Mesenchymal stem cell (in vitro differentiated cells and primary cell): Measurements from ENCODE around the gene PRPF39.
A peak's percentile ranks its signal among the peaks of the same experiment; 100 is the strongest.

Experiments used
- DNase-seq: peaks from one replicate; pipeline ENCODE4 v3.0.0-alpha.2; 2013
- H2AFZ ChIP-seq: one replicate; pipeline ENCODE4 v1.6.1; 2013; ENCODE audit warnings: low read depth, mild to moderate bottlenecking, control low read depth, inconsistent platforms, low read length, moderate library complexity
- H2AK5ac ChIP-seq: 2 replicates; pipeline ENCODE4 v1.6.1; 2013; ENCODE audit warnings: low read length, moderate library complexity, mild to moderate bottlenecking, inconsistent platforms; ENCODE audit not compliant: severe bottlenecking
- H2BK120ac ChIP-seq: one replicate; pipeline ENCODE4 v1.6.1; 2013; ENCODE audit warnings: low read depth, mild to moderate bottlenecking, inconsistent platforms, low read length, moderate library complexity
- H2BK12ac ChIP-seq, 2 experiments: one replicate each; pipeline ENCODE4 v1.6.1; 2013; ENCODE audit warnings: inconsistent platforms in 2 of 2, low read length in 2 of 2, mild to moderate bottlenecking in 2 of 2, moderate library complexity in 2 of 2, control low read depth in 1 of 2
- H2BK15ac ChIP-seq: one replicate; pipeline ENCODE4 v1.6.1; 2013; ENCODE audit warnings: mild to moderate bottlenecking, low read depth, inconsistent platforms; ENCODE audit not compliant: poor library complexity, severe bottlenecking
- H2BK5ac ChIP-seq: 2 replicates; pipeline ENCODE4 v1.6.1; 2013; ENCODE audit warnings: low read depth, mild to moderate bottlenecking, low read length, control low read depth, inconsistent platforms; ENCODE audit not compliant: poor library complexity, severe bottlenecking
- H3K14ac ChIP-seq, 2 experiments: one replicate each; pipeline ENCODE4 v1.6.1; 2013; ENCODE audit warnings: inconsistent platforms in 2 of 2, low read length in 2 of 2, control low read depth in 1 of 2, mild to moderate bottlenecking in 1 of 2, moderate library complexity in 1 of 2
- H3K18ac ChIP-seq, 2 experiments: one replicate each; pipeline ENCODE4 v1.6.1; 2013; ENCODE audit warnings: inconsistent platforms in 2 of 2, low read length in 2 of 2, control low read depth in 1 of 2, low read depth in 1 of 2, mild to moderate bottlenecking in 1 of 2
- H3K23ac ChIP-seq, 2 experiments: one replicate each; pipeline ENCODE4 v1.6.1; 2013; ENCODE audit warnings: inconsistent platforms in 2 of 2, low read length in 2 of 2, mild to moderate bottlenecking in 2 of 2, moderate library complexity in 2 of 2, control low read depth in 1 of 2
- H3K27ac ChIP-seq: 2 replicates; pipeline ENCODE4 v1.5.1; 2013; ENCODE audit warnings: mild to moderate bottlenecking, moderate library complexity, low read length, control low read depth, inconsistent platforms; ENCODE audit not compliant: poor library complexity, severe bottlenecking
- H3K27me3 ChIP-seq, 2 experiments: 2 replicates each; pipeline versions ENCODE4 v1.6.1 to v1.7.0; 2013; ENCODE audit warnings: low read length in 2 of 2, mild to moderate bottlenecking in 2 of 2, moderate library complexity in 2 of 2, control low read depth in 1 of 2, inconsistent platforms in 1 of 2; ENCODE audit not compliant: control insufficient read depth in 1 of 2, insufficient read depth in 1 of 2
- H3K36me3 ChIP-seq, 2 experiments: 2 replicates each; pipeline versions ENCODE4 v1.6.1 to v1.7.0; 2013; ENCODE audit warnings: low read length in 2 of 2, control low read depth in 1 of 2, inconsistent platforms in 1 of 2, low read depth in 1 of 2, mild to moderate bottlenecking in 1 of 2; ENCODE audit not compliant: insufficient read depth in 2 of 2, control insufficient read depth in 1 of 2
- H3K4ac ChIP-seq, 2 experiments: one replicate each; pipeline ENCODE4 v1.6.1; 2013; ENCODE audit warnings: inconsistent platforms in 2 of 2, low read length in 2 of 2, mild to moderate bottlenecking in 2 of 2, moderate library complexity in 2 of 2, control low read depth in 1 of 2, low read depth in 1 of 2
- H3K4me1 ChIP-seq: 2 replicates; pipeline ENCODE4 v1.6.1; 2013; ENCODE audit warnings: low read depth, low read length, control low read depth; ENCODE audit not compliant: control insufficient read depth, insufficient read depth
- H3K4me2 ChIP-seq: 2 replicates; pipeline ENCODE4 v1.6.1; 2013; ENCODE audit warnings: low read length, mild to moderate bottlenecking, inconsistent platforms; ENCODE audit not compliant: poor library complexity, severe bottlenecking
- H3K4me3 ChIP-seq, 2 experiments: 2 replicates each; pipeline versions ENCODE4 v1.5.1 to v1.7.0; 2013; ENCODE audit warnings: low read length in 2 of 2, mild to moderate bottlenecking in 2 of 2, control low read depth in 1 of 2, low read depth in 1 of 2; ENCODE audit not compliant: insufficient read depth in 1 of 2
- H3K79me1 ChIP-seq: replicated peaks from 2 replicates; pipeline ENCODE4 v1.6.1; 2013; ENCODE audit warnings: mild to moderate bottlenecking, control low read depth, low read length, inconsistent platforms; ENCODE audit not compliant: poor library complexity, severe bottlenecking
- H3K9ac ChIP-seq: 2 replicates; pipeline ENCODE4 v1.7.0; 2013; ENCODE audit warnings: mild to moderate bottlenecking, low read length, moderate library complexity
- H3K9me3 ChIP-seq: 2 replicates; pipeline ENCODE4 v1.7.0; 2013; ENCODE audit warnings: mild to moderate bottlenecking, low read length; ENCODE audit not compliant: control insufficient read depth
- H4K8ac ChIP-seq: one replicate; pipeline ENCODE4 v1.6.1; 2013; ENCODE audit warnings: inconsistent platforms, mild to moderate bottlenecking, low read length, moderate library complexity
- H4K91ac ChIP-seq: one replicate; pipeline ENCODE4 v1.6.1; 2013; ENCODE audit warnings: mild to moderate bottlenecking, low read length, inconsistent platforms
- WGBS: methylation state at CpG from one replicate; pipeline ENCODE4 v1.1.7; 2013; ENCODE audit warnings: mixed read lengths; 5-methylcytosine and 5-hydroxymethylcytosine counted together

PRPF39 gene

DNA sequence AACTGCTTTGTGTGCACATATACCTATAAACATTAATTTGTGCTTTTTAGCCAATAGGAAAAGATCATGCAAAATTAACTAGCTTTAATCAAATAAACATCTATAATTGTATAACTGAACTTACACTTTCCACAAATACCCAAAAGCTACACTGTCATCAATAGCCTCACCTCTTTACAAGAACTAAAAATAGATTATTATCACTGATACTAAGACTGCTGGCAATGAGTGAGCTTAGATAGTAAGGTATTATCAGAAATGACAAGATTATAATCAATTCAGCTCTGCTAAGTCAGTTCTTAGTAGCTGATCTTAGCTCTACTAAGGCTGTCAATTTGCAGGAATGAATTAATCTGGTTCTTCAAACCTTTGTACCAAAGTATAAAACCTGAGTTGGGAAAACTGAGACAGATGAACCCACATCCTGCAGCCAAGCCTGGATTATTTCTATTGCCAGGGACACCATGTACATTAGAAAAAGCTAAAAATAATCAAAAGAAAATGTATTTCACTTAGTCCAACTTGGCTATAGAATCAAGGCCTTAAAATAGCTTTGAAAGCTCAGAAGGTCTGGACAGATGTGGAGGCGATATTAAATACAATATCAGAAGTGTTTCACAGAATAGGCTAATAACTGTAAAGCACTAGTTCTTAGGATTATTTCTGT lies 45.2 kb downstream of the PRPF39 start:
- H2BK12ac ChIP-seq, result no peak overlapping the region
- no peaks in the 10 kb centered on the region for H3K9me3 ChIP-seq
- no peak overlapping the region for H3K4me3 ChIP-seq
- H3K27ac ChIP-seq, result no peak overlapping the region
- no peak overlapping the region for H3K23ac ChIP-seq
- H3K4me1 ChIP-seq, result peaks cover 3% of the 10 kb centered on the region
- no peak overlapping the region for H2BK5ac ChIP-seq
- no peak overlapping the region for H2BK15ac ChIP-seq
- H3K14ac ChIP-seq, result no peak overlapping the region
- peaks cover 12% of the 10 kb centered on the region for H3K79me1 ChIP-seq
- no peak overlapping the region for H3K9ac ChIP-seq
- no peak for DNase-seq
- no peak overlapping the region for H4K91ac ChIP-seq
- WGBS, result no CpG with 5 or more reads among the region's 1 CpG
- H3K18ac ChIP-seq, result no peak overlapping the region
- no peak overlapping the region for H3K4me2 ChIP-seq
- no peak overlapping the region for H4K8ac ChIP-seq
- H3K4ac ChIP-seq, result no peak overlapping the region
- H2AFZ ChIP-seq, result no peak overlapping the region
- H3K36me3 ChIP-seq, result peaks cover 21 to 48% of the 10 kb centered on the region in 2 experiments
- no peak overlapping the region for H2BK120ac ChIP-seq
- H2AK5ac ChIP-seq, result no peak overlapping the region
- H3K27me3 ChIP-seq, result no peaks in the 10 kb centered on the region

DNA sequence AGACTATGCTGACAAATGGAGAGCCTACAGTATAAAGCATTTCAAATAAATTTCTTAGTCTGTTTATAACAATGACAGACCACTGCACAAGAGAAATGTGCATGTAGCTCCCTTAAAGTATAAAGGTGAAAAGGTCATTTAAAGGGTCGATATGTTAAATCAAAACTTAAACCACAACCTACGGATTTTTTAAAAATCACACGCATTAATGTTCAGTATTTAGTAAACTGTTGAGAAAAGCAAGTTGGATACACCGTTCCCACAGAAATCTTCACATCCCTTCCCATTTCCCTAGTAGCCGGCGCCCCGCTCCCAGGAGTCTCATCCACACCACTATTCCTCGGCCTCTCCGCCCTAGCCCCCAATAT lies 49.8 kb downstream of the PRPF39 start:
- Histone ChIP-seq H3K4me2 (peak overlapping the region; percentile 92), H3K4me1 (peaks cover 2% of the 10 kb centered on the region), H2AK5ac (no peak overlapping the region), H3K14ac (no peak overlapping the region), H2BK120ac (no peak overlapping the region), H2BK12ac (no peak overlapping the region), H3K23ac (no peak overlapping the region), H3K4me3 (peak overlapping the region; percentile 66 to 99), H3K9ac (peak overlapping the region; percentile 98), H3K36me3 (peaks cover 0 to 19% of the 10 kb centered on the region in 2 experiments), H3K9me3 (no peaks in the 10 kb centered on the region), H3K79me1 (peaks cover 5% of the 10 kb centered on the region), H2BK15ac (peak overlapping the region; percentile 40), H2AFZ (peak overlapping the region; percentile 30), H3K27ac (peak overlapping the region; percentile 70), H3K18ac (peak overlapping the region; percentile 91 to 100), H4K91ac (no peak overlapping the region), H2BK5ac (no peak overlapping the region), H4K8ac (peak overlapping the region; percentile 98), H3K27me3 (no peaks in the 10 kb centered on the region), H3K4ac (peak overlapping the region in 1 of 2 experiments; percentile 67)
- WGBS, result 0% methylated on average over 8 of the region's 9 CpGs
- DNase-seq, result no peak

- H3K36me3 ChIP-seq, result peaks cover 0 to 12% of the 10 kb centered on the region in 2 experiments
- H3K4me2 ChIP-seq, result peak within 1 kb of the TSS; percentile 92
- H4K91ac ChIP-seq, result peak within 1 kb of the TSS; percentile 100
- DNase-seq, result peak; percentile 99
- peak within 1 kb of the TSS; percentile 98 for H3K9ac ChIP-seq
- peak within 1 kb of the TSS; percentile 67 to 98 for H3K4ac ChIP-seq
- peak within 1 kb of the TSS; percentile 57 for H2BK5ac ChIP-seq
- H3K79me1 ChIP-seq, result peaks cover 3% of the 10 kb centered on the region
- peaks cover 2% of the 10 kb centered on the region for H3K4me1 ChIP-seq
- H2BK12ac ChIP-seq, result peak within 1 kb of the TSS in 1 of 2 experiments; percentile 2
- peak within 1 kb of the TSS in 1 of 2 experiments; percentile 12 for H3K14ac ChIP-seq
- H3K27ac ChIP-seq, result peak within 1 kb of the TSS; percentile 88
- H2BK120ac ChIP-seq, result peak within 1 kb of the TSS; percentile 98
- H3K18ac ChIP-seq, result peak within 1 kb of the TSS; percentile 91 to 100
- WGBS, result under 1% methylated on average over 53 of the region's 53 CpGs
- H4K8ac ChIP-seq, result peak within 1 kb of the TSS; percentile 98
- H3K9me3 ChIP-seq, result no peaks in the 10 kb centered on the region
- no peak within 1 kb of the TSS for H2AK5ac ChIP-seq
- H3K4me3 ChIP-seq, result peak within 1 kb of the TSS; percentile 66 to 99
- no peak within 1 kb of the TSS for H3K23ac ChIP-seq
- H2AFZ ChIP-seq, result peak within 1 kb of the TSS; percentile 30
- peak within 1 kb of the TSS; percentile 86 for H2BK15ac ChIP-seq
- no peaks in the 10 kb centered on the region for H3K27me3 ChIP-seq
These were observed 50.4 kb downstream of the PRPF39 start, which contains the start of gene FKBP3 for GRCh38 chr14:45134051-45134958. FKBP3 (minus strand) TSS chr14:45134481; CDS start chr14:45134456, 25 bp downstream.

DNA sequence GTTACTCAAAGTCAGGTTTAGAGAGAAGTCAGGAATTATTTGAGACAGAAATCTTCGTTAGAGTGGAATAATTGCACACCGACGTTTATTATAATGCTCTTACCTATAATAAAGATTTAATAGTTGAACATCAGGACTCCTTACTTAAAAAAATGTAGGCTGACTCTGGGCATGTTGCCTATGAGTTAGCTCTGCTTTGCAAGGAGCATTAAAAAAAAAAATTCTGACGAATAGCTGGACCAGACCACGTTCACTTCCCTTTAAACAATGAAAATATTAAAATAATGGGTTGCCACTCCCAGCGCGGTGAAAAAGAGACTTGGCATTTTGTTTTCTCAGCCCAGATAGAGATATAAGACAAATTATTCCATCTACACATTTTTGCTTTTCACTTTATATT lies 51.2 kb downstream of the PRPF39 start:
- Histone ChIP-seq H3K9ac (peak overlapping the region; percentile 98), H3K14ac (no peak overlapping the region), H2BK15ac (no peak overlapping the region), H3K27ac (peak overlapping the region; percentile 88), H3K36me3 (peaks cover 0 to 7% of the 10 kb centered on the region in 2 experiments), H3K9me3 (no peaks in the 10 kb centered on the region), H3K79me1 (peaks cover 8% of the 10 kb centered on the region), H3K4me2 (peak overlapping the region; percentile 83), H2BK120ac (no peak overlapping the region), H3K4me1 (peaks cover 2% of the 10 kb centered on the region), H2AK5ac (no peak overlapping the region), H3K27me3 (no peaks in the 10 kb centered on the region), H2BK5ac (no peak overlapping the region), H3K4me3 (peak overlapping the region in 1 of 2 experiments; percentile 99), H4K91ac (no peak overlapping the region), H3K23ac (no peak overlapping the region), H2AFZ (no peak overlapping the region), H2BK12ac (no peak overlapping the region), H4K8ac (no peak overlapping the region), H3K18ac (no peak overlapping the region), H3K4ac (no peak overlapping the region)
- WGBS, result 0% methylated on average over 4 of the region's 7 CpGs
- DNase-seq, result no peak
